Measurements from ENCODE around the gene HOXA7.

Gene HOXA7

DNA sequence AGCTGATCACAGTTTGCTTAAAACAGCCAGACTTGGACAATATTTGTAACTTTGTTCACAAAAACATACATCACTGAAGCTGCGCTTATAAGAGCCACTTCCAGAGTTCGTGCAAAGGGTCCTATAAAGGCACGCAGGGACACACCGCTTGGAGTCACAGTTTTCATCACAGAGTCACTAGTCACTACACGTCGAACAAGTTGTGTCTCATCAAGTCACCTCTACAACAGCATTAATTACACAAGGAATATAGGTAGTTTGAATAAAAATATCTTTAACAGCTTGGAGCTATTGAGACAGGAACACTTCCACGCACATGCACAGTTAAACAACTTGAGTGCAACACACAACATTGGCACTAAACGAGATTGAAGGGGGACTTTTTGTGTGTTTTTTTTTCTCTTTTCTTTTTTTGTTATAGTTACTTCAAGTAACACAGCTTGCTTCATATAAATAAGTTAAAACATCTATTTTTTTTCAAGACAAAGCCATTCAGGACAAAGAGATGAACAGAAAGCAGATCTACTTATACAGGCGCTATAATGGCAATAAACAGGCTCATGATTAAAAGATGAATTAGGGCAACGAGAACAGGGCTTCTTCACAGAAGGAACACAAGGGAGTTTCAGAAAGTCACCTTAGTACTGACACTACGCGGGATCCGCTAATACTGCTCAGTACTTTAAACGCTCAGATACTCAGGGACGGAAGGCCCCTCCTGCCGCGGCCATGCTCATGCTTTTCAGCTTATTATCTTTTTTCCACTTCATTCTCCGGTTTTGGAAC, 15.1 kb downstream of the HOXA7 start:
- no peak overlapping the region for H3K4me3 ChIP-seq (ENCODE audit: low read depth, low read length)
- TF ChIP-seq, protein P1, sequence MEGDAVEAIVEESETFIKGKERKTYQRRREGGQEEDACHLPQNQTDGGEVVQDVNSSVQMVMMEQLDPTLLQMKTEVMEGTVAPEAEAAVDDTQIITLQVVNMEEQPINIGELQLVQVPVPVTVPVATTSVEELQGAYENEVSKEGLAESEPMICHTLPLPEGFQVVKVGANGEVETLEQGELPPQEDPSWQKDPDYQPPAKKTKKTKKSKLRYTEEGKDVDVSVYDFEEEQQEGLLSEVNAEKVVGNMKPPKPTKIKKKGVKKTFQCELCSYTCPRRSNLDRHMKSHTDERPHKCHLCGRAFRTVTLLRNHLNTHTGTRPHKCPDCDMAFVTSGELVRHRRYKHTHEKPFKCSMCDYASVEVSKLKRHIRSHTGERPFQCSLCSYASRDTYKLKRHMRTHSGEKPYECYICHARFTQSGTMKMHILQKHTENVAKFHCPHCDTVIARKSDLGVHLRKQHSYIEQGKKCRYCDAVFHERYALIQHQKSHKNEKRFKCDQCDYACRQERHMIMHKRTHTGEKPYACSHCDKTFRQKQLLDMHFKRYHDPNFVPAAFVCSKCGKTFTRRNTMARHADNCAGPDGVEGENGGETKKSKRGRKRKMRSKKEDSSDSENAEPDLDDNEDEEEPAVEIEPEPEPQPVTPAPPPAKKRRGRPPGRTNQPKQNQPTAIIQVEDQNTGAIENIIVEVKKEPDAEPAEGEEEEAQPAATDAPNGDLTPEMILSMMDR (conservative IDR thresholded peaks at IDR 0.05; ENCODE audit: low read depth, low read length), result no peak
- DNase-seq (ENCODE audit: low read depth), result no peak

DNA sequence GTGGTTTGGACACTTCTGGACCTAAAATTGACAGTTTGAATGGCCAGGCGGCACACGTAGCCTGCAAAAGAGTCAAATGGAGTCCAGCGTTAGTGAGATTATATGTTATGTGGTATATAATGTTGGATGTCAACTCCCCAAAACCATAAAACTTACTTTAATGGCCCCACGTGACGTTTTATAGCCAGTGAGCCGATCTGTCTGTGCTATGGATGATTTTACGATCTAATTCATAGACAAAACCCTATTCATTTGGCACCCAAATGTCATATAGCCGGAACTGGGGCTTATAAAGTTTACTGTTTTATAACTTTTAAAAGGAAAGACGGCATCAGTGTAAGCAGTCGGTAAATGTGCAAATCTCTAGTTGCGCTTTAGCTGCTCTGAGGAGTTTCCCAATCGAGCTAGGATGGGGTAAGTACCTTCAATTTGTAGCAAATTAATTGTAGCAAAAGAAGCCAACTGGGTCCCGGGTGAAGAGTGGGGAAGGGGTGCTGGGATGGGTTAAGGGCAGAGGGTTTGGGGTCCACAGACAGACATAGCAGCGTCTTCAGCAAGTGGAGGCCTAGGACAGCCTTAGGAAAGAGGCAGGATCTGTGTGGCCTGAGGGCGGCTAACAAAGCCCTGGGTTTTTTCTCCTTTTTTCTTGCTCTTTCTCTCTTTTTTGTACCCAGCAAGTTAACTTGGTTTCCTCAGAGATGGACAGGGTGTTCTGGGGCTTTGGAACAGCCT, 16.2 kb downstream of the HOXA7 start:
- TF ChIP-seq, protein P1 (conservative IDR thresholded peaks at IDR 0.05; ENCODE audit: low read depth, low read length), result no peak
- no peak overlapping the region for H3K4me3 ChIP-seq (ENCODE audit: low read depth, low read length)
- DNase-seq (ENCODE audit: low read depth), result no peak

DNA sequence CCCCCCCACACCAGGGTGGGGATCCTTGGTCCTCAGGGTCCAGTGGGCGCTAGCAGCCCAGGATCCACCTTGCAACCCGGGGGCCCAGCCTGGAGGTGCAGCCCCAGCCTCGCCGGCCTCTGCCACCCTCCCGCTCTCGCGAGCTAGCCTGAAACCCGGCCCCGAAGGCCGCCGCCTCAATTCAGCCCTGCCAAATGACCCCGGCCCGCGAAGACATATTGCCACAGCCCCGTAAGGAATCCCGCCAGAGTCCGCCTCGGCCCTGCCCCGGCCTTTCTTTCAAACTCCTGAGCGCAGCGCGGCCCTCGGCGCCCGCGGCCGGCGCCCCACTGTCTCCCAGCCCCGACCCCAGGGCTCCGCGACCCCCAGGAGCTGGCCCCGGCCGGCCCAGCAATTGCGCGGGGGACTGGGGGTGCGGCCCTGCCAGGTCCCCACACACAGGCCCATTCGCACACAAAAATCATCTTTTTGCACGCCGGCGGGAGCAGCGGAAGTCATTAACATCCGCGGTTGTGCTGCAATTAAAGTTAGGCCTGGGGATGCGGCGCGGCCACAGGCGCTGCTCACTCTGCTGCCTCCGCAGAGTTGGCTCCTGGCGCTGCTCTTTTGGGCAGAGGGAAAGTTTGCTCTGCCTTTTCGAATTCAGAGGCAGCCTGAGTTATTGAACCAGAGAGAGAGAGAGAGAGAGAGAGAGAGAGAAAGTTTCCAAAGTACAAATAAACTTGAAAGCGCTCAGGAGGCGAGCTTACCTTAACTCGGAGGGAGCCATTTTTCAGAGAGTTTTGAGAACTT, 16.9 kb downstream of the HOXA7 start:
- TF ChIP-seq, protein P1 (conservative IDR thresholded peaks at IDR 0.05; ENCODE audit: low read depth, low read length), result no peak
- no peak overlapping the region for H3K4me3 ChIP-seq (ENCODE audit: low read depth, low read length)
- DNase-seq (ENCODE audit: low read depth), result no peak

DNA sequence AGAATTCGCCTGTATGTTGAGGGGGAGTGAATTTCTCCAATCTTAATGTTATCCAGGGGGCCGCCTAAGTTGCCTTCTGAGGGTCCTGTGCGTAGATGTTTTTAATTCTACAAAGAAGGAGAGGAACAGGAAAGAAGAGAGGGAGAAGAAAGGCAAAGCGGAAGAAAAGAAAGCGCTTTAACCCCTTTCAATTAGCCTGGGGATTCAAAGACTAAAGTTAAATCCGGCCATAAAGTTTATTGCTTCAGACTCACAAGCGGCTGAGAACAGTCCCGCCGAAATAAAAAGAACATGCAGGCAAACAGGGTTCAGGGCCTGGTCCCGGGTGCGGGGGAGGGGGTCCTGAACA, 17.5 kb downstream of the HOXA7 start:
- DNase-seq (ENCODE audit: low read depth), result no peak
- TF ChIP-seq, protein P1 (conservative IDR thresholded peaks at IDR 0.05; ENCODE audit: low read depth, low read length), result no peak
- H3K4me3 ChIP-seq (ENCODE audit: low read depth, low read length), result no peak overlapping the region

DNA sequence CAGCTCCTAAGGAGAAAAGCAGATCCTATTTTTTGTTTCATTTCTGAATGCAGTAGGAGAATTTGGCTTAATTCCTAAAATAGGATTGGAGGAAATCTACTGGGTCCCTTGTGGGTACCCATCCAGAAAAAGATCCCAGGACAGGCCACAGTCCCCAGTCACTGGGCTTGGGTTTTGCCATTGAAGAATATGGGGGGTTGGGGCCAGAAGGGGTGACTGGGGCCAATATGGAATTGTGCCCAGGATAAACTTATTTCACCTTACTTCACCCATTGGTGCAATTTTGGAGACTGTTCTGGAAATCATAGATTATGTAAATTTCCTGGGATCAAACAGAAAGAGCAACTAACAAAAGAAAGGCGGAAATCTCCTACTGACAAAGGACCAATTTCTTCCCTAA, 18.0 kb downstream of the HOXA7 start:
- TF ChIP-seq, protein P1 (conservative IDR thresholded peaks at IDR 0.05; ENCODE audit: low read depth, low read length), result no peak
- no peak overlapping the region for H3K4me3 ChIP-seq (ENCODE audit: low read depth, low read length)
- DNase-seq (ENCODE audit: low read depth), result no peak

DNA sequence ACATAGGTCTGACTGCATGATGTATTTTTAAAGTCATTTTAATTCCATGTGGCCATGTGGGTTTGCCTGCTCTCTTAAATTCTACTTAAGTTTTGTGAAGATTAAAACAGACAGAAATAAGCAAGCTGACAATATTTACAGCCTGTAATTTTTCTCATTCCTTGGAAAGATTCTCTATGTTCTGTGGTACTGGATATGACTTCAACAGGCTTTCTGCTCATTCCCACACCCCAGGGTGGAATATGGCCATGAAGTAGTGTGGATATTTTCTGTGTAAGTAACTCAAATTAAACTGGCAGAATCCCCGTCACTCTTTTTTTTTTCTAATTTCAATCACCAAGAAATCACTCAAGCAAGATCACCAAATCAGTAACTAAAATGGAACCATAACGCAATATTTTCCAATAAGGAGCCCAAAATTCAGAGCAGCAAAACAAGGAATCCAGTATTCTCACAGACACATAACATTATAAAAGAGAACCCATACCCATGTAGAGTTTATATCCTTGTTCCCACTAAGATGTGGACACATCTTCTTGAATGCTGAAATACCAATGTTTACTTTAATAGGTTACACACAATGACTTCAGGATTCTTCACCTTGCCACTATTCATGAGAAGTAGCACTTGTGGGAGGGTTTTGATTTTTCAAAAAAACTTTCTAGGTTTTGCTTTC, 18.7 kb downstream of the HOXA7 start:
- TF ChIP-seq, protein P1 (conservative IDR thresholded peaks at IDR 0.05; ENCODE audit: low read depth, low read length), result no peak
- no peak for DNase-seq (ENCODE audit: low read depth)
- H3K4me3 ChIP-seq (ENCODE audit: low read depth, low read length), result no peak overlapping the region

All from choroid plexus epithelial cell (primary cell).